ENCODE measurements around the gene ITIH1. TPM values are rescaled to one million over a fixed set of nuclear protein-coding genes. Genes with fewer than 3 reads are reported as not detected.

The ITIH1 gene
- total RNA-seq, 1 experiment from 2014 or later = not detected

- Histone ChIP-seq H3K79me1 (ENCODE audit: insufficient read depth, low read depth, low read length, poor library complexity, severe bottlenecking) (no peaks in the 10 kb centered on the region), H2BK5ac (ENCODE audit: insufficient read length, low read length) (no peak overlapping the region), H2BK12ac (ENCODE audit: insufficient read length, low read depth, low read length) (no peak overlapping the region), H2AFZ (ENCODE audit: low read length) (no peak overlapping the region), H3K4me2 (ENCODE audit: insufficient read depth, insufficient read length, low read length) (no peak overlapping the region), H3K14ac (ENCODE audit: insufficient read depth, low read length) (no peak overlapping the region), H3K27me3 (ENCODE audit: insufficient read depth, low read length) (no peaks in the 10 kb centered on the region), H3T11ph (ENCODE audit: low read length) (no peak overlapping the region), H3K9ac (ENCODE audit: extremely low read depth, insufficient read length, low read length) (no peak overlapping the region), H4K91ac (ENCODE audit: insufficient read length, low read depth, low read length) (no peak overlapping the region), H3K27ac (ENCODE audit: insufficient read length, low read depth, low read length) (no peak overlapping the region), H4K5ac (ENCODE audit: insufficient read length, low read depth, low read length) (no peak overlapping the region), H2BK20ac (ENCODE audit: low read depth, low read length, poor library complexity, severe bottlenecking) (no peak overlapping the region), H3K23me2 (ENCODE audit: insufficient read length, low read depth, low read length, poor library complexity, severe bottlenecking) (no peaks in the 10 kb centered on the region), H3K79me2 (ENCODE audit: insufficient read depth, low read length) (no peaks in the 10 kb centered on the region), H4K8ac (replicated peaks; ENCODE audit: insufficient read length, low read depth, low read length) (no peak overlapping the region), H4K20me1 (ENCODE audit: control insufficient read depth, insufficient read depth, insufficient read length) (no peaks in the 10 kb centered on the region), H3K23ac (ENCODE audit: insufficient read length, low read depth, low read length) (no peak overlapping the region), H3K18ac (ENCODE audit: insufficient read length, low read depth, low read length) (no peak overlapping the region), H3K4me1 (ENCODE audit: insufficient read depth, low read length) (no peaks in the 10 kb centered on the region), H2AK5ac (ENCODE audit: insufficient read length, low read length) (no peak overlapping the region), H2BK120ac (ENCODE audit: low read depth, low read length, poor library complexity, severe bottlenecking) (no peak overlapping the region), H2BK15ac (ENCODE audit: low read depth, low read length) (no peak overlapping the region), H3K4ac (ENCODE audit: low read depth, low read length) (no peak overlapping the region), H3K56ac (ENCODE audit: insufficient read length, low read depth, low read length) (no peak overlapping the region), H3K9me3 (ENCODE audit: control insufficient read depth, low read depth, low read length) (no peaks in the 10 kb centered on the region)
- Mint-ChIP-seq H3K4me1 (no peaks in the 10 kb centered on the region), H3K27me3 (ENCODE audit: low read depth) (no peaks in the 10 kb centered on the region), H3K27ac (no peak overlapping the region), H3K9me3 (no peaks in the 10 kb centered on the region), H3K36me3 (ENCODE audit: insufficient read depth in 1 of 3, low read depth in 3 of 3) (peaks cover 23 to 63% (median 53%) of the 10 kb centered on the region in 3 experiments; a peak in 6 of 7 replicates), H3K4me3 (no peak overlapping the region)
- no peak for TF ChIP-seq CTCF (conservative IDR thresholded peaks at IDR 0.05)
- WGBS (ENCODE audit: extremely low coverage, insufficient read length, low lambda C conversion rate) = no CpG with 5 or more reads among the region's 1 CpG
- no peak for DNase-seq
Observed at GRCh38 chr3:52756141-52756540, 21.3 kb upstream of the ITIH1 start.
